HCT116 (cell line): ENCODE results near the gene AOPEP. TPM values are rescaled to one million over a fixed set of nuclear protein-coding genes. Genes with fewer than 3 reads are reported as not detected.

Experiments
- ATAC-seq: fragments of 200-7000 bp; cut with Tn5 transposase; 2 replicates; pipeline ENCODE4 v1.9.1; 2020; ENCODE audit warnings: mild to moderate bottlenecking, moderate library complexity
- BruUV-seq: library from RNA; stranded (reverse); fragments of 400-500 nt; replicated peaks from 2 replicates; lab custom pipeline; 2021; lab: Mats Ljungman, UMichigan
- CTCF ChIA-PET: fragments of 300-600 bp; sonication (Branson Sonifier 250); formaldehyde crosslinking; loops from one replicate; lab custom pipeline; 2021; ENCODE audit warnings: antibody characterized with exemption; lab: Charles Lee
- POLR2A ChIA-PET: fragments of 300-600, 350-600 bp; sonication (Branson Sonifier 250); formaldehyde crosslinking; loops from one replicate; lab custom pipeline; 2021; ENCODE audit warnings: antibody characterized with exemption; lab: Charles Lee
- RAD21 ChIA-PET, 2 experiments: fragments of 300-600 bp; sonication (Branson Sonifier 250); formaldehyde crosslinking; loops; one replicate each; lab custom pipeline; 2023; ENCODE audit warnings: low total read pairs in 2 of 2; ENCODE audit not compliant: uncharacterized antibody in 2 of 2, unreplicated experiment in 2 of 2, low non-redundant PET in 1 of 2; lab: Charles Lee
- DNase-seq: peaks from one replicate; pipeline ENCODE4 v3.0.0-alpha.2; 2010; ENCODE audit warnings: low read depth, low spot score
- H2AFZ ChIP-seq: fragments of 200-600 bp; shearing (Covaris generic), sonication (generic); 2 replicates; pipeline ENCODE4 v1.6.1; 2017; ENCODE audit warnings: low read depth, mixed run types, mixed read lengths, antibody characterized with exemption, low read length; ENCODE audit not compliant: poor library complexity, severe bottlenecking
- H3K27ac ChIP-seq: 2 replicates; pipeline ENCODE4 v1.5.1; 2012; ENCODE audit warnings: low read depth, low read length
- H3K27me3 ChIP-seq: fragments of 200-600 bp; sonication (generic); 2 replicates; pipeline ENCODE4 v1.6.1; 2016; ENCODE audit warnings: mixed run types, low read length, mixed read lengths; ENCODE audit not compliant: insufficient read depth
- H3K36me3 ChIP-seq, 2 experiments: fragments of 200-500 bp in 1 of 2; fragments of 200-600 bp in 1 of 2; sonication (Bioruptor generic) in 1 of 2; sonication (generic) in 1 of 2; 2 replicates each; pipeline versions ENCODE4 v1.5.1 to v1.6.1; 2014 to 2016; ENCODE audit warnings: low read length in 2 of 2, inconsistent platforms in 1 of 2, mixed read lengths in 1 of 2, mixed run types in 1 of 2; ENCODE audit not compliant: insufficient read depth in 2 of 2, control insufficient read depth in 1 of 2
- H3K4me1 ChIP-seq, 2 experiments: fragments of 200-600 bp in 1 of 2; sonication (generic) in 1 of 2; 2 replicates each; pipeline versions ENCODE4 v1.5.1 to v1.6.1; 2012 to 2017; ENCODE audit warnings: low read length in 2 of 2, inconsistent platforms in 1 of 2, mild to moderate bottlenecking in 1 of 2, mixed read lengths in 1 of 2, mixed run types in 1 of 2, moderate library complexity in 1 of 2; ENCODE audit not compliant: insufficient read depth in 2 of 2, control insufficient read depth in 1 of 2
- H3K4me2 ChIP-seq: fragments of 200-600 bp; sonication (generic); 2 replicates; pipeline ENCODE4 v1.6.1; 2017; ENCODE audit warnings: mixed run types, low read length, mixed read lengths
- H3K4me3 ChIP-seq, 2 experiments: fragments of 200-600 bp in 1 of 2; sonication (generic) in 1 of 2; replicated peaks in 1 of 2; 2 replicates each; pipeline ENCODE4 v1.5.1; 2011 to 2016; ENCODE audit warnings: low read length in 2 of 2, control low read depth in 1 of 2, low read depth in 1 of 2, mild to moderate bottlenecking in 1 of 2, mixed read lengths in 1 of 2, mixed run types in 1 of 2
- H3K79me2 ChIP-seq: fragments of 200-600 bp; sonication (generic); 2 replicates; pipeline ENCODE4 v1.6.1; 2017; ENCODE audit warnings: mild to moderate bottlenecking, mixed run types, low read length, moderate library complexity, mixed read lengths; ENCODE audit not compliant: insufficient read depth
- H3K9ac ChIP-seq: fragments of 200-600 bp; sonication (generic); 2 replicates; pipeline ENCODE4 v1.6.1; 2016; ENCODE audit warnings: low read length, mixed read lengths
- H3K9me2 ChIP-seq: fragments of 200-600 bp; sonication (generic), shearing (Covaris generic); 2 replicates; pipeline ENCODE4 v1.6.1; 2017; ENCODE audit warnings: mixed run types, mild to moderate bottlenecking, moderate library complexity; ENCODE audit not compliant: insufficient read depth
- H3K9me3 ChIP-seq, 2 experiments: fragments of 200-500 bp in 1 of 2; fragments of 200-600 bp in 1 of 2; sonication (Bioruptor generic) in 1 of 2; sonication (generic) in 1 of 2; 2 replicates each; pipeline ENCODE4 v1.6.1; 2014 to 2017; ENCODE audit warnings: low read length in 2 of 2, mixed read lengths in 2 of 2, inconsistent platforms in 1 of 2, low read depth in 1 of 2, mild to moderate bottlenecking in 1 of 2, mixed run types in 1 of 2, moderate library complexity in 1 of 2; ENCODE audit not compliant: control insufficient read depth in 1 of 2, insufficient read depth in 1 of 2
- H4K20me1 ChIP-seq: fragments of 200-600 bp; sonication (generic), shearing (Covaris generic); 2 replicates; pipeline ENCODE4 v1.6.1; 2017; ENCODE audit warnings: mixed run types, mild to moderate bottlenecking, moderate library complexity; ENCODE audit not compliant: insufficient read depth
- CBX3 ChIP-seq: IDR thresholded peaks from 2 replicates; pipeline ENCODE4 v1.6.1; 2012; ENCODE audit warnings: low read depth
- EGR1 ChIP-seq: IDR thresholded peaks from 2 replicates; pipeline ENCODE4 v1.6.1; 2012; ENCODE audit warnings: low read depth
- EZH2phosphoT487 ChIP-seq: fragments of 200-600 bp; IDR thresholded peaks from 2 replicates; pipeline ENCODE4 v1.6.1; 2018; ENCODE audit warnings: antibody characterized with exemption, borderline replicate concordance
- POLR2A ChIP-seq: IDR thresholded peaks from 2 replicates; pipeline ENCODE4 v1.7.0; 2011; ENCODE audit warnings: borderline replicate concordance; ENCODE audit not compliant: insufficient read depth, insufficient read length; ENCODE audit errors: extremely low read depth
- RAD21 ChIP-seq: IDR thresholded peaks from 2 replicates; pipeline ENCODE4 v1.6.1; 2012; ENCODE audit warnings: low read depth, mild to moderate bottlenecking
- SRF ChIP-seq: IDR thresholded peaks from 2 replicates; pipeline ENCODE4 v1.6.1; 2012; ENCODE audit warnings: low read depth
- ZFX ChIP-seq: fragments of 450-650 bp; IDR thresholded peaks from 2 replicates; pipeline ENCODE4 v1.6.1; 2017
- ZNF274 ChIP-seq: fragments of 200-500 bp; sonication (Bioruptor generic); IDR thresholded peaks from 2 replicates; pipeline ENCODE4 v1.6.1; 2014; ENCODE audit warnings: mild to moderate bottlenecking, low read depth, low read length, inconsistent platforms
- intact Hi-C: fragments of 100-400 bp; cut with micrococcal nuclease; formaldehyde crosslinking; loops from 2 replicates; pipeline ENCODE4 v1.10.0; 2022
- total RNA-seq: library from RNA; stranded (reverse); gene quantifications from one replicate; pipeline ENCODE4 v1.2.1, GENCODE V29; 2021; ENCODE audit not compliant: unreplicated experiment
- TF ChIP-seq, protein P1 (sequence below): IDR thresholded peaks from 2 replicates; pipeline ENCODE4 v1.6.1; 2012
- TF ChIP-seq, protein P2 (sequence below): IDR thresholded peaks from 2 replicates; pipeline ENCODE4 v1.6.1; 2012; ENCODE audit warnings: low read depth

Gene AOPEP
- total RNA-seq, 1 experiment from 2014 or later = 15.1 TPM

DNA sequence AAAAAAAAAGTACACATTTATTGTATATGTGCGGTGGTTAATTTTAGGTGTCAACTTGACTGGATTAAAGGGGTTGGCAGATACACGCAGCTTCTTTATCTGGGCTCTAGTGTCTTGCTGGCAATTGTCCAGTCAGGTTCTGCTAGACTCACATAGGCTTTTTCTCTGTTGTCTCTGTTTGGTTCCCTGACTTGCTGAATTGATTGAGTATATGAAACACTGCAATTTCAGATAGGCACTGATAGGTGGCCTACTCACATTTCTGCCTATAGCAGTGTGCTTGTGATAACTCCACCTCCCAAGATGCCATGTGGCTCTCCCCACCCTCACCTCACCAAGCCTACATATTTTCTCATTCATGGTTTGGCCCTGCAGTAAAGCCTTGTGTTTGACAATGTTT, 52.5 kb downstream of the AOPEP start:
- H3K9me2 ChIP-seq = no peaks in the 10 kb centered on the region
- no peaks in the 10 kb centered on the region for H4K20me1 ChIP-seq
- ChIA-PET POLR2A (no interaction called here), CTCF (no interaction called here), RAD21 (interaction anchor here in 1 of 2 experiments (0.9 kb wide), 1 partner anchor 53 kb away, joined by 3 read pairs; no protein-coding TSS in a partner anchor)
- H3K4me1 ChIP-seq = peaks cover 6 to 10% of the 10 kb centered on the region in 2 experiments; a peak in 3 of 4 replicates
- intact Hi-C loops = no loop called here
- no peak overlapping the region for H3K9ac ChIP-seq
- H2AFZ ChIP-seq = no peak overlapping the region
- H3K27me3 ChIP-seq = no peaks in the 10 kb centered on the region
- no peak for TF ChIP-seq ZNF274
- TF ChIP-seq, protein P1, sequence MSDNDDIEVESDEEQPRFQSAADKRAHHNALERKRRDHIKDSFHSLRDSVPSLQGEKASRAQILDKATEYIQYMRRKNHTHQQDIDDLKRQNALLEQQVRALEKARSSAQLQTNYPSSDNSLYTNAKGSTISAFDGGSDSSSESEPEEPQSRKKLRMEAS = 0 out of 2 replicates have a peak, but pooled peaks have one; percentile 14
- TF ChIP-seq RAD21 = 0 out of 2 replicates have a peak, but pooled peaks have one; percentile 4
- no peak overlapping the region for H3K4me3 ChIP-seq
- H3K9me3 ChIP-seq = no peaks in the 10 kb centered on the region
- peak; percentile 71 for ATAC-seq
- BruUV-seq = no TSS peak
- no peak for DNase-seq
- H3K27ac ChIP-seq = no peak overlapping the region
- peaks cover 3% of the 10 kb centered on the region for H3K79me2 ChIP-seq
- no peaks in the 10 kb centered on the region for H3K36me3 ChIP-seq
- no peak overlapping the region for H3K4me2 ChIP-seq

DNA sequence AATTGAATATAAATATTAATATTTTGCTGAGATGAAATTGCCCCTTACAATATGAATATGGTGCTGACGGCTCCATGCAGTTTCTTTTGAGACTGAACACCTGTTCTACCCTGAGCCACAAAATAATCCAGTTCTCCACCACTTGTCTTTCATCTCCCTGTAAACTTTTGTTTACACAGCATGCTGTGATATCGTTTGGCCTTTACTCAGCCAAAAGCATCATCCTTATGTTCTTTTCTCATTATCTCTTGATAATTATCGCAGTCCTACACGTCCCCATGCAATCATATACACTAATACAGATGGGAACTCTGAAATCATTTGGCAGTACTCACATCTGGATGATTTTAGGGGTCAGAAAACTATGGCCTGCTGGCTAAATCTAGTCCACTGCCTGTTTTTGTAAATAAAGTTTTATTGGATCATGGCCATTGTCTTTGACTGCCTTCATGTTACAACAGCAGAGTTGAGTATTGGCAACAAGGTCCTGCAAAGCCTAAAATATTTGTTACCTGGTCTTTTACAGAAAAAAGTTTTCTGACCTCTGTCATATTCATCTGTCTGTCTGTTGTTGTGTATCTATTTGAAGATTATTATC, 53.3 kb downstream of the AOPEP start:
- no peaks in the 10 kb centered on the region for H3K27me3 ChIP-seq
- H3K9ac ChIP-seq = no peak overlapping the region
- H3K79me2 ChIP-seq = peaks cover under 1% of the 10 kb centered on the region
- H2AFZ ChIP-seq = no peak overlapping the region
- H3K9me3 ChIP-seq = no peaks in the 10 kb centered on the region
- POLR2A ChIA-PET = no interaction called here
- ATAC-seq (no peak), DNase-seq (no peak)
- TF ChIP-seq, protein P2, sequence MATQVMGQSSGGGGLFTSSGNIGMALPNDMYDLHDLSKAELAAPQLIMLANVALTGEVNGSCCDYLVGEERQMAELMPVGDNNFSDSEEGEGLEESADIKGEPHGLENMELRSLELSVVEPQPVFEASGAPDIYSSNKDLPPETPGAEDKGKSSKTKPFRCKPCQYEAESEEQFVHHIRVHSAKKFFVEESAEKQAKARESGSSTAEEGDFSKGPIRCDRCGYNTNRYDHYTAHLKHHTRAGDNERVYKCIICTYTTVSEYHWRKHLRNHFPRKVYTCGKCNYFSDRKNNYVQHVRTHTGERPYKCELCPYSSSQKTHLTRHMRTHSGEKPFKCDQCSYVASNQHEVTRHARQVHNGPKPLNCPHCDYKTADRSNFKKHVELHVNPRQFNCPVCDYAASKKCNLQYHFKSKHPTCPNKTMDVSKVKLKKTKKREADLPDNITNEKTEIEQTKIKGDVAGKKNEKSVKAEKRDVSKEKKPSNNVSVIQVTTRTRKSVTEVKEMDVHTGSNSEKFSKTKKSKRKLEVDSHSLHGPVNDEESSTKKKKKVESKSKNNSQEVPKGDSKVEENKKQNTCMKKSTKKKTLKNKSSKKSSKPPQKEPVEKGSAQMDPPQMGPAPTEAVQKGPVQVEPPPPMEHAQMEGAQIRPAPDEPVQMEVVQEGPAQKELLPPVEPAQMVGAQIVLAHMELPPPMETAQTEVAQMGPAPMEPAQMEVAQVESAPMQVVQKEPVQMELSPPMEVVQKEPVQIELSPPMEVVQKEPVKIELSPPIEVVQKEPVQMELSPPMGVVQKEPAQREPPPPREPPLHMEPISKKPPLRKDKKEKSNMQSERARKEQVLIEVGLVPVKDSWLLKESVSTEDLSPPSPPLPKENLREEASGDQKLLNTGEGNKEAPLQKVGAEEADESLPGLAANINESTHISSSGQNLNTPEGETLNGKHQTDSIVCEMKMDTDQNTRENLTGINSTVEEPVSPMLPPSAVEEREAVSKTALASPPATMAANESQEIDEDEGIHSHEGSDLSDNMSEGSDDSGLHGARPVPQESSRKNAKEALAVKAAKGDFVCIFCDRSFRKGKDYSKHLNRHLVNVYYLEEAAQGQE = no peak
- TF ChIP-seq CBX3 = no peak
- no peak for TF ChIP-seq EZH2phosphoT487
- no peak for TF ChIP-seq POLR2A
- TF ChIP-seq EGR1 = no peak
- no peak for TF ChIP-seq SRF
- no peak for TF ChIP-seq RAD21
- TF ChIP-seq, protein P1 = no peak
- TF ChIP-seq ZFX = no peak
- CTCF ChIA-PET = no interaction called here
- no peak overlapping the region for H3K27ac ChIP-seq
- no peak overlapping the region for H3K4me3 ChIP-seq
- no peak overlapping the region for H3K4me2 ChIP-seq
- H4K20me1 ChIP-seq = no peaks in the 10 kb centered on the region
- no peaks in the 10 kb centered on the region for H3K36me3 ChIP-seq
- no TSS peak for BruUV-seq
- RAD21 ChIA-PET = no interaction called here
- intact Hi-C loops = loop anchor here (5.0 kb wide), 3 partner anchors 133 to 1438 kb away; no protein-coding TSS in a partner anchor
- no peaks in the 10 kb centered on the region for H3K9me2 ChIP-seq
- peaks cover 6 to 10% of the 10 kb centered on the region in 2 experiments; a peak in 3 of 4 replicates for H3K4me1 ChIP-seq
